B cell (primary cell): Measurements from ENCODE around the gene ARX. TPM values are rescaled to one million over a fixed set of nuclear protein-coding genes. Genes with fewer than 3 reads are reported as not detected.

ENCODE experiments used
- ATAC-seq: fragments of 200-7000 bp; cut with Tn5 transposase; one replicate; pipeline ENCODE4 v1.10.0; 2021; ENCODE audit warnings: low read depth, mild to moderate bottlenecking, moderate number of reproducible peaks, moderate library complexity
- CTCF ChIA-PET: fragments of 350-600 bp; sonication (Branson Sonifier 250); formaldehyde crosslinking; loops from one replicate; lab custom pipeline; 2021; ENCODE audit warnings: antibody characterized with exemption, inconsistent platforms; lab: Charles Lee
- POLR2A ChIA-PET: fragments of 350-600 bp; sonication (Branson Sonifier 250); formaldehyde crosslinking; loops from one replicate; lab custom pipeline; 2021; ENCODE audit warnings: antibody characterized with exemption; lab: Charles Lee
- DNase-seq: peaks from one replicate; pipeline ENCODE4 v3.0.0; 2013
- H2AFZ ChIP-seq: 2 replicates; pipeline ENCODE4 v1.6.1; 2012; ENCODE audit warnings: mild to moderate bottlenecking, low read depth, low read length; ENCODE audit not compliant: insufficient read depth, poor library complexity, severe bottlenecking
- H3K27ac ChIP-seq, 2 donors: 1 replicate in 1 of 2; 2 replicates in 1 of 2; pipeline ENCODE4 v1.5.1; 2012 to 2013; ENCODE audit warnings: low read length in 2 of 2, mild to moderate bottlenecking in 2 of 2, moderate library complexity in 1 of 2
- H3K27me3 ChIP-seq, 4 experiments: fragments of 200-600 bp in 1 of 4; sonication (generic) in 1 of 4; replicated peaks in 1 of 4; 1 replicate in 2 of 4; 2 replicates in 2 of 4; pipeline versions ENCODE4 v1.6.1 to v1.7.0; 2013 to 2016; ENCODE audit warnings: low read length in 3 of 4, mild to moderate bottlenecking in 2 of 4, mixed read lengths in 1 of 4, moderate library complexity in 1 of 4; ENCODE audit not compliant: insufficient read depth in 4 of 4, control insufficient read depth in 3 of 4; ENCODE audit errors: control extremely low read depth in 1 of 4
- H3K36me3 ChIP-seq, 2 experiments: replicated peaks in 1 of 2; 1 replicate in 1 of 2; 2 replicates in 1 of 2; pipeline versions ENCODE4 v1.6.1 to v1.7.1; 2013; ENCODE audit warnings: low read length in 1 of 2; ENCODE audit not compliant: insufficient read depth in 2 of 2, control insufficient read depth in 1 of 2; ENCODE audit errors: control extremely low read depth in 1 of 2, extremely low read depth in 1 of 2
- H3K4me1 ChIP-seq, 2 donors: fragments of 200-600 bp in 1 of 2; sonication (generic) in 1 of 2; 1 replicate in 1 of 2; 2 replicates in 1 of 2; pipeline versions ENCODE4 v1.5.1 to v1.6.1; 2013 to 2017; ENCODE audit warnings: low read length in 2 of 2; ENCODE audit not compliant: control insufficient read depth in 2 of 2, insufficient read depth in 2 of 2
- H3K4me2 ChIP-seq: replicated peaks from 2 replicates; pipeline ENCODE3; 2012; ENCODE audit warnings: mild to moderate bottlenecking, low read depth, low read length; ENCODE audit not compliant: poor library complexity, severe bottlenecking
- H3K4me3 ChIP-seq, 5 experiments: fragments of 200-600 bp in 1 of 5; sonication (generic) in 1 of 5; 1 replicate in 3 of 5; 2 replicates in 2 of 5; pipeline versions ENCODE4 v1.5.1 to v1.7.0; 2011 to 2016; ENCODE audit warnings: low read length in 4 of 5, mild to moderate bottlenecking in 4 of 5, low read depth in 2 of 5, control low read depth in 1 of 5, moderate library complexity in 1 of 5; ENCODE audit not compliant: insufficient read depth in 1 of 5; ENCODE audit errors: control extremely low read depth in 1 of 5, extremely low read depth in 1 of 5
- H3K79me2 ChIP-seq: fragments of 200-600 bp; sonication (generic); one replicate; pipeline ENCODE4 v1.6.0; 2016; ENCODE audit warnings: low read length; ENCODE audit not compliant: control insufficient read depth, insufficient read depth
- H3K9ac ChIP-seq: fragments of 200-600 bp; sonication (generic); 2 replicates; pipeline ENCODE4 v1.6.1; 2017; ENCODE audit warnings: mild to moderate bottlenecking, low read length, moderate library complexity
- H3K9me3 ChIP-seq, 3 donors: one replicate each; pipeline versions ENCODE4 v1.6.1 to v1.7.1; 2013; ENCODE audit warnings: low read length in 2 of 3; ENCODE audit not compliant: control insufficient read depth in 2 of 3, insufficient read depth in 1 of 3; ENCODE audit errors: control extremely low read depth in 1 of 3
- H4K20me1 ChIP-seq: 2 replicates; pipeline ENCODE4 v1.6.0; 2012; ENCODE audit warnings: mild to moderate bottlenecking, low read length; ENCODE audit not compliant: insufficient read depth, control insufficient read depth, poor library complexity, severe bottlenecking
- H3K27ac Mint-ChIP-seq: one replicate; pipeline ENCODE4 v1.8.0; 2021; ENCODE audit warnings: mixed read lengths
- H3K27me3 Mint-ChIP-seq: one replicate; pipeline ENCODE4 v1.8.0; 2021; ENCODE audit warnings: mixed read lengths
- H3K4me1 Mint-ChIP-seq: one replicate; pipeline ENCODE4 v1.8.0; 2021; ENCODE audit warnings: mixed read lengths
- H3K4me3 Mint-ChIP-seq: one replicate; pipeline ENCODE4 v1.8.0; 2021; ENCODE audit warnings: mixed read lengths
- H3K9me3 Mint-ChIP-seq: one replicate; pipeline ENCODE4 v1.8.0; 2022; ENCODE audit warnings: mixed read lengths; ENCODE audit not compliant: insufficient read depth
- EZH2 ChIP-seq: IDR thresholded peaks from 2 replicates; pipeline ENCODE4 v1.6.1; 2012; ENCODE audit warnings: borderline replicate concordance, low read depth, mild to moderate bottlenecking, moderate library complexity, low read length; ENCODE audit not compliant: insufficient read depth, poor library complexity, severe bottlenecking
- WGBS: methylation state at CpG from one replicate; pipeline ENCODE4 v1.1.5; 2013; ENCODE audit warnings: missing lambda C conversion rate; ENCODE audit not compliant: insufficient coverage; 5-methylcytosine and 5-hydroxymethylcytosine counted together
- intact Hi-C: fragments of 100-400 bp; cut with micrococcal nuclease; formaldehyde crosslinking; loops from one replicate; pipeline ENCODE4 v1.10.0; 2022
- polyA plus RNA-seq: library from polyadenylated mRNA; depleted of rRNA; stranded (reverse); fragments of >200 nt; gene quantifications from 2 replicates; pipeline ENCODE4 v1.2.3, GENCODE V29; 2012
- total RNA-seq, 2 donors: library from RNA; stranded (reverse); fragments of 120-200 nt in 1 of 2; gene quantifications; 1 replicate in 1 of 2; 2 replicates in 1 of 2; pipeline versions ENCODE4 v1.2.3 to v1.2.4, GENCODE V29; 2013 to 2022
- TF ChIP-seq, protein P1 (sequence below): fragments of 200-600 bp; IDR thresholded peaks from one replicate; pipeline ENCODE4 v1.8.0; 2022; ENCODE audit warnings: antibody characterized with exemption, mild to moderate bottlenecking

The ARX gene
- total and polyA plus RNA-seq, 2 donors (not counting 1 experiment from before 2014, with no cell fraction given) = not detected

DNA sequence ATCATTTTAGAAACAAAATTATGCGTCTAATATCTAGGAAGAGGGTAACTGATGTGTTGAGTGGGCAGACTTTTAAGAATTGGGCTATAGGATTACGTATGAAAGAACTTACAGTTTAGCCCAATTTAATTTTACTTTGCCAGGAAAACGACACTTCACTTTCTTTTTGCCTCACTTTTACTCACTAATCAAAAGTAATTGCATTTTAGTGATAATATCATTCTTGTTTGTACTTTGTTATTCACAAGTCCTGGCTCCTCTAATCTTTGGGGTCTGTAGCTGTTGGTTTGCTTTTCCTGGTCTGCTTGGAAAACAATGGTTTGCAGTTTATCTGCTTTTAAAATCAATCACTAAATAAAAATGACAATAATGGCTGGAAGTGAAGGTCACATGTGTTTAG, 2.9 kb upstream of the ARX start:
- POLR2A ChIA-PET = no interaction called here

DNA sequence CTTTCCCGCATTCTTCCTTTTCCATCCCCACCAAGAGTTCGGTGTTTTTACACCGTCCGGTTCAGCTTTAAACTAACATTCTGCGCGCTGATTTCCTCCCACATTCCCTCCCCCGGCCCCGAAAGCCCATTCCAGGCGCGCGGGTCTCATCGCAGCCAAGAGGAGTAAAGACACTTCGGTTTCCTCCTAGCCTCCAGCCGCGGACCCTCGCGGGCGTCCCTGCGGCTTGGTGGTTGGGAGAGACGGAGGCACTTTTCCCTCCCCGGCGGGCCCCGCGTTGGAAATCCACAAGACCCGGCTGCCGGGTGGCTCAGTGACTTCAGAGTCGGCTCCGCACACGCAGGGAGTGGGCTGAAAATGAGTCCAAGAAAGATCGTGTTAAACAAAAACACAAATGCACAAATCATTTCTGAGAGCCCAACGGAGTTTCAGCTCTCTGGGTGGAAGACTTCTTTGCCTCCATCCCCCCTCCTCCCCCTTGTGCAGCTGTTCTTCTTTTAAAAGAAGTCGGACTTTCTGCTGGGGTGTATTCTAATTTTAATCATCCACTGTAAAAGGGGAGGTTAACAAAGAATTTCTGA, 2.0 kb upstream of the ARX start:
- POLR2A ChIA-PET = no interaction called here
- H3K27ac Mint-ChIP-seq = no peak overlapping the region
- Histone ChIP-seq H3K27me3 (peaks cover 0 to 71% (median 44%) of the 10 kb centered on the region in 4 experiments), H3K36me3 (no peaks in the 10 kb centered on the region), H4K20me1 (no peaks in the 10 kb centered on the region), H3K4me3 (no peak overlapping the region), H3K79me2 (no peaks in the 10 kb centered on the region), H3K9ac (no peak overlapping the region), H3K4me2 (no peak overlapping the region), H2AFZ (no peak overlapping the region), H3K27ac (no peak overlapping the region), H3K9me3 (peaks cover 0 to 37% (median 0%) of the 10 kb centered on the region in 3 donors), H3K4me1 (peaks cover 32 to 43% of the 10 kb centered on the region in 2 donors)
- peaks cover 27% of the 10 kb centered on the region for H3K4me1 Mint-ChIP-seq
- no peak for ATAC-seq
- CTCF ChIA-PET = no interaction called here
- no peak for DNase-seq
- TF ChIP-seq EZH2 = peak; percentile 35
- TF ChIP-seq, protein P1, sequence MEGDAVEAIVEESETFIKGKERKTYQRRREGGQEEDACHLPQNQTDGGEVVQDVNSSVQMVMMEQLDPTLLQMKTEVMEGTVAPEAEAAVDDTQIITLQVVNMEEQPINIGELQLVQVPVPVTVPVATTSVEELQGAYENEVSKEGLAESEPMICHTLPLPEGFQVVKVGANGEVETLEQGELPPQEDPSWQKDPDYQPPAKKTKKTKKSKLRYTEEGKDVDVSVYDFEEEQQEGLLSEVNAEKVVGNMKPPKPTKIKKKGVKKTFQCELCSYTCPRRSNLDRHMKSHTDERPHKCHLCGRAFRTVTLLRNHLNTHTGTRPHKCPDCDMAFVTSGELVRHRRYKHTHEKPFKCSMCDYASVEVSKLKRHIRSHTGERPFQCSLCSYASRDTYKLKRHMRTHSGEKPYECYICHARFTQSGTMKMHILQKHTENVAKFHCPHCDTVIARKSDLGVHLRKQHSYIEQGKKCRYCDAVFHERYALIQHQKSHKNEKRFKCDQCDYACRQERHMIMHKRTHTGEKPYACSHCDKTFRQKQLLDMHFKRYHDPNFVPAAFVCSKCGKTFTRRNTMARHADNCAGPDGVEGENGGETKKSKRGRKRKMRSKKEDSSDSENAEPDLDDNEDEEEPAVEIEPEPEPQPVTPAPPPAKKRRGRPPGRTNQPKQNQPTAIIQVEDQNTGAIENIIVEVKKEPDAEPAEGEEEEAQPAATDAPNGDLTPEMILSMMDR = no peak
- peaks cover 42% of the 10 kb centered on the region for H3K27me3 Mint-ChIP-seq
- H3K4me3 Mint-ChIP-seq = peak overlapping the region; percentile 26
- no peaks in the 10 kb centered on the region for H3K9me3 Mint-ChIP-seq
- WGBS = 9% methylated on average over 12 of the region's 32 CpGs
- intact Hi-C loops = no loop called here

More for the DNA sequence above, 2.9 kb upstream of the ARX start:
- no peaks in the 10 kb centered on the region for H3K9me3 Mint-ChIP-seq
- H2AFZ ChIP-seq = no peak overlapping the region
- ATAC-seq (no peak), DNase-seq (no peak)
- no peak overlapping the region for H3K27ac ChIP-seq
- H3K27ac Mint-ChIP-seq = no peak overlapping the region
- H3K79me2 ChIP-seq = no peaks in the 10 kb centered on the region
- H4K20me1 ChIP-seq = no peaks in the 10 kb centered on the region
- no peak overlapping the region for H3K9ac ChIP-seq
- intact Hi-C loops = no loop called here
- peaks cover 29 to 43% of the 10 kb centered on the region in 2 donors for H3K4me1 ChIP-seq
- peaks cover 27% of the 10 kb centered on the region for H3K4me1 Mint-ChIP-seq
- no peak for TF ChIP-seq EZH2
- TF ChIP-seq, protein P1 = no peak
- no peaks in the 10 kb centered on the region for H3K36me3 ChIP-seq
- CTCF ChIA-PET = no interaction called here
- WGBS = no CpG with 5 or more reads among the region's 3 CpGs
- no peak overlapping the region for H3K4me3 Mint-ChIP-seq
- no peak overlapping the region for H3K4me2 ChIP-seq
- peaks cover 0 to 37% (median 0%) of the 10 kb centered on the region in 3 donors for H3K9me3 ChIP-seq
- H3K27me3 Mint-ChIP-seq = peaks cover 48% of the 10 kb centered on the region
- no peak overlapping the region for H3K4me3 ChIP-seq
- peaks cover 0 to 79% (median 46%) of the 10 kb centered on the region in 4 experiments for H3K27me3 ChIP-seq
